CD4-positive, alpha-beta T cell treated with Interleukin-21 for 1 hour (primary cell): Measurements from ENCODE around the gene METTL21C.

Experiments
- DNase-seq: peaks from one replicate; pipeline ENCODE4 v3.0.0-alpha.2; 2020

Gene METTL21C

GRCh38 chr13:102658660-102659059 is 36.2 kb downstream of the METTL21C start:
- no peak for DNase-seq

- DNase-seq: peak; percentile 12
Observed at GRCh38 chr13:102657630-102658029, 37.2 kb downstream of the METTL21C start.

- no peak for DNase-seq
Observed at GRCh38 chr13:102654756-102655155, 40.1 kb downstream of the METTL21C start.

GRCh38 chr13:102651892-102652291 is 43.0 kb downstream of the METTL21C start:
- DNase-seq: no peak

- DNase-seq: no peak
Observed at GRCh38 chr13:102651392-102651791, 43.5 kb downstream of the METTL21C start.

- DNase-seq: no peak
Observed at GRCh38 chr13:102650444-102650843, 44.4 kb downstream of the METTL21C start.

- DNase-seq: no peak
Observed at GRCh38 chr13:102648046-102648445, 46.8 kb downstream of the METTL21C start.

GRCh38 chr13:102645701-102646100 is 49.1 kb downstream of the METTL21C start:
- no peak for DNase-seq

GRCh38 chr13:102643656-102644055 is 51.2 kb downstream of the METTL21C start:
- DNase-seq: no peak

GRCh38 chr13:102642475-102642874 is 52.4 kb downstream of the METTL21C start:
- no peak for DNase-seq

GRCh38 chr13:102642029-102642428 is 52.8 kb downstream of the METTL21C start:
- no peak for DNase-seq

- DNase-seq: no peak
Observed at GRCh38 chr13:102638741-102639140, 56.1 kb downstream of the METTL21C start.
